Activated CD4-positive, CD25-positive, alpha-beta regulatory T cell treated with anti-CD3 and anti-CD28 coated beads, Interleukin-2, amount 50 U/mL, for 24 hours (primary cell): ENCODE results near the gene ZDHHC3.

ENCODE experiments used
- ATAC-seq, 2 donors: fragments of 150-1000 bp; cut with Tn5 transposase; one replicate each; pipeline ENCODE4 v1.10.0; 2021; ENCODE audit warnings: mild to moderate bottlenecking in 1 of 2, moderate library complexity in 1 of 2

The ZDHHC3 gene

GRCh38 chr3:44890852-44891251 is 85.1 kb downstream of the ZDHHC3 start:
- ATAC-seq, result no peak

GRCh38 chr3:44890258-44890657 is 85.7 kb downstream of the ZDHHC3 start:
- ATAC-seq, result no peak

- no peak for ATAC-seq
These were observed 88.9 kb downstream of the ZDHHC3 start for GRCh38 chr3:44887101-44887500.

GRCh38 chr3:44886561-44886960 is 89.4 kb downstream of the ZDHHC3 start:
- ATAC-seq, result no peak

- ATAC-seq, result no peak
These were observed 90.4 kb downstream of the ZDHHC3 start for GRCh38 chr3:44885618-44886017.

GRCh38 chr3:44883999-44884431 is 92.0 kb downstream of the ZDHHC3 start:
- no peak for ATAC-seq

GRCh38 chr3:44883213-44883955 is 92.6 kb downstream of the ZDHHC3 start:
- ATAC-seq, result no peak

GRCh38 chr3:44880284-44880683 is 95.7 kb downstream of the ZDHHC3 start:
- no peak for ATAC-seq

GRCh38 chr3:44877333-44877732 is 98.6 kb downstream of the ZDHHC3 start:
- ATAC-seq, result no peak

GRCh38 chr3:44875596-44875995 is 100.4 kb downstream of the ZDHHC3 start:
- ATAC-seq, result no peak
